ENCODE data around the gene DPM3.
"Not testable (repeated sequence)": the region's sequence is repeated elsewhere in the genome, so short reads cannot be mapped to it uniquely, and the experiment has no call there.

Gene DPM3

DNA sequence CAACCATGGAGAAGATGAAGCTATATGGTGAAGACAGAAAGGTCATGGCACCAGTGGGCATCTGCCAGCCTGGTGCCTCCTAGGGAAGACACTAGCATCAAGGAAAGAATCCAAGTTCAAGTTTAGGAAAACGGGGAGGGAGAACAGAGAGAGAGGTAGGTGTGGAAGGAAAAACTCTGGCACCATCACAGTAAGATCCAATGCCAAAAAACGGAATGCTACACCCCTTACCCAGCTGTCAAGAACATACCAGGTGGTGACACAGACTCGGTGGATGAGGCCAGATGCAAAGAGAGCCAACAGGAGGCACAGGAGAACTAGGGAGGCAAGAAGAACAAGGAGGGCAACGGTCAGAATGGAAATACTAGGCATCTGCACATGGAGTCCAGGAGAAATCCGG is 29.2 kb upstream of the DPM3 start:
- TF ChIP-seq ARNT (IDR thresholded peaks at IDR 0.05), result no peak
- no peak for TF ChIP-seq SUZ12 (IDR thresholded peaks at IDR 0.05)
- TF ChIP-seq CTBP1 (IDR thresholded peaks at IDR 0.05; ENCODE audit: borderline replicate concordance), result no peak
- no peak for TF ChIP-seq NFRKB (IDR thresholded peaks at IDR 0.05)
- no peak for TF ChIP-seq FOXM1 (IDR thresholded peaks at IDR 0.05; ENCODE audit: borderline replicate concordance)
- no peak for TF ChIP-seq FOXA1 (IDR thresholded peaks at IDR 0.05)
- TF ChIP-seq SP1 (IDR thresholded peaks at IDR 0.05), result no peak
- TF ChIP-seq TARDBP (IDR thresholded peaks at IDR 0.05), result no peak
- TF ChIP-seq ELF4 (IDR thresholded peaks at IDR 0.05), result no peak
- TF ChIP-seq, protein P1, sequence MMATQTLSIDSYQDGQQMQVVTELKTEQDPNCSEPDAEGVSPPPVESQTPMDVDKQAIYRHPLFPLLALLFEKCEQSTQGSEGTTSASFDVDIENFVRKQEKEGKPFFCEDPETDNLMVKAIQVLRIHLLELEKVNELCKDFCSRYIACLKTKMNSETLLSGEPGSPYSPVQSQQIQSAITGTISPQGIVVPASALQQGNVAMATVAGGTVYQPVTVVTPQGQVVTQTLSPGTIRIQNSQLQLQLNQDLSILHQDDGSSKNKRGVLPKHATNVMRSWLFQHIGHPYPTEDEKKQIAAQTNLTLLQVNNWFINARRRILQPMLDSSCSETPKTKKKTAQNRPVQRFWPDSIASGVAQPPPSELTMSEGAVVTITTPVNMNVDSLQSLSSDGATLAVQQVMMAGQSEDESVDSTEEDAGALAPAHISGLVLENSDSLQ (IDR thresholded peaks at IDR 0.05), result no peak
- TF ChIP-seq L3MBTL2 (conservative IDR thresholded peaks at IDR 0.05), result no peak
- TF ChIP-seq BHLHE40 (IDR thresholded peaks at IDR 0.05; ENCODE audit: borderline replicate concordance), result no peak
- no peak for TF ChIP-seq LEF1 (IDR thresholded peaks at IDR 0.05; ENCODE audit: borderline replicate concordance)
- no peak for TF ChIP-seq ZNF384 (IDR thresholded peaks at IDR 0.05)
- TF ChIP-seq HDGF (IDR thresholded peaks at IDR 0.05; ENCODE audit: borderline replicate concordance), result no peak
- TF ChIP-seq FOXK2 (IDR thresholded peaks at IDR 0.05), result no peak

GRCh38 chr1:155168456-155169210 is 28.3 kb upstream of the DPM3 start:
- POLR2A ChIA-PET, result interaction anchor here (1.0 to 2.5 kb wide), 9 partner anchors 11 to 78 kb away, joined by 3 to 19 read pairs (median 5); partner anchors contain the start of genes DPM3 and SLC50A1

More for the DNA sequence above, 29.2 kb upstream of the DPM3 start:
- DNase-seq (ENCODE audit: extremely low spot score), result no peak
- CTCF ChIA-PET, result interaction anchor here (1.2 to 1.8 kb wide), 3 partner anchors 52 to 84 kb away, joined by 4 to 8 read pairs (median 4); no protein-coding TSS in a partner anchor
- POLR2A ChIA-PET, result interaction anchor here (1.4 kb wide), 1 partner anchor 24 kb away, joined by 5 read pairs; no protein-coding TSS in a partner anchor

DNA sequence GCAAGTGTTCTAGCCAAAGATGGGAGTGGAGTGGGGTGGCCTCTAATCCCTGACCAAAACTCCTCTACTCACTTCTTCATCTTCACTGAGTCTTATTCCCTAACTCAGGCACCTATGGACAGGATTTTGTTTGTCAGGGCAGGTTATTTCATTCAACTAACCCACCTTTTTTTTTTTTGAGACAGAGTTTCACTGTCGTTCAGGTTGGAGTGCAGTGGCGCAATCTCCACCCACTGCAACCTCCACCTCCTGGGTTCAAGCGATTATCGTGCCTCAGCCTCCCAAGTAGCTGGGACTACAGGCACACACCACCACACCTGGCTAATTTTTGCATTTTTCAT is 27.7 kb upstream of the DPM3 start:
- ChIA-PET CTCF (interaction anchor here (0.5 to 3.9 kb wide), 26 partner anchors 9 to 687 kb away, joined by 3 to 89 read pairs (median 4); partner anchors contain the start of gene ADAM15), POLR2A (interaction anchor here (1.0 to 2.5 kb wide), 9 partner anchors 10 to 77 kb away, joined by 3 to 19 read pairs (median 6); partner anchors contain the start of genes DPM3, EFNA1 and SLC50A1)

More at GRCh38 chr1:155168456-155169210, 28.3 kb upstream of the DPM3 start:
- CTCF ChIA-PET, result interaction anchor here (0.5 to 3.9 kb wide), 23 partner anchors 9 to 123 kb away, joined by 3 to 89 read pairs (median 6); partner anchors contain the start of gene ADAM15
- TF ChIP-seq FOXA1 (IDR thresholded peaks at IDR 0.05), result no peak
- TF ChIP-seq SP1 (IDR thresholded peaks at IDR 0.05), result no peak
- TF ChIP-seq TARDBP (IDR thresholded peaks at IDR 0.05), result no peak
- TF ChIP-seq BHLHE40 (IDR thresholded peaks at IDR 0.05; ENCODE audit: borderline replicate concordance), result no peak
- no peak for TF ChIP-seq LEF1 (IDR thresholded peaks at IDR 0.05; ENCODE audit: borderline replicate concordance)
- TF ChIP-seq, protein P1 (IDR thresholded peaks at IDR 0.05), result no peak
- TF ChIP-seq NFRKB (IDR thresholded peaks at IDR 0.05), result no peak
- no peak for TF ChIP-seq ZNF384 (IDR thresholded peaks at IDR 0.05)
- TF ChIP-seq L3MBTL2 (conservative IDR thresholded peaks at IDR 0.05), result no peak
- no peak for TF ChIP-seq FOXM1 (IDR thresholded peaks at IDR 0.05; ENCODE audit: borderline replicate concordance)
- TF ChIP-seq FOXK2 (IDR thresholded peaks at IDR 0.05), result no peak
- no peak for TF ChIP-seq ARNT (IDR thresholded peaks at IDR 0.05)
- TF ChIP-seq CTBP1 (IDR thresholded peaks at IDR 0.05; ENCODE audit: borderline replicate concordance), result no peak
- TF ChIP-seq HDGF (IDR thresholded peaks at IDR 0.05; ENCODE audit: borderline replicate concordance), result no peak
- DNase-seq (ENCODE audit: extremely low spot score), result no peak

GRCh38 chr1:155167166-155168104 is 27.1 kb upstream of the DPM3 start:
- CTCF ChIA-PET, result interaction anchor here (0.5 to 3.9 kb wide), 32 partner anchors 10 to 686 kb away, joined by 3 to 89 read pairs (median 4); partner anchors contain the start of gene ADAM15
- TF ChIP-seq, protein P1 (IDR thresholded peaks at IDR 0.05), result no peak
- TF ChIP-seq NFRKB (IDR thresholded peaks at IDR 0.05) (no peak), CTBP1 (IDR thresholded peaks at IDR 0.05; ENCODE audit: borderline replicate concordance) (0 out of 2 replicates have a peak, but pooled peaks have one; percentile 14), TARDBP (IDR thresholded peaks at IDR 0.05) (no peak)
- DNase-seq (ENCODE audit: extremely low spot score), result peak; percentile 90
- POLR2A ChIA-PET, result interaction anchor here (1.0 to 2.5 kb wide), 10 partner anchors 8 to 77 kb away, joined by 3 to 19 read pairs (median 6); partner anchors contain the start of genes DPM3, EFNA1 and SLC50A1

More for the DNA sequence above, 27.7 kb upstream of the DPM3 start:
- not testable (repeated sequence) for DNase-seq (ENCODE audit: extremely low spot score)

- CTCF ChIA-PET, result interaction anchor here (0.5 to 3.9 kb wide), 23 partner anchors 9 to 102 kb away, joined by 3 to 89 read pairs (median 4); no protein-coding TSS in a partner anchor
These were observed 26.3 kb upstream of the DPM3 start for GRCh38 chr1:155166471-155167165.

More at GRCh38 chr1:155166471-155167165, 26.3 kb upstream of the DPM3 start:
- POLR2A ChIA-PET, result interaction anchor here (1.0 to 2.5 kb wide), 6 partner anchors 9 to 82 kb away, joined by 3 to 16 read pairs (median 4); partner anchors contain the start of genes EFNA1 and SLC50A1
- DNase-seq (ENCODE audit: extremely low spot score), result peak; percentile 5
- TF ChIP-seq ARNT (IDR thresholded peaks at IDR 0.05) (no peak), SUZ12 (IDR thresholded peaks at IDR 0.05) (no peak), FOXA1 (IDR thresholded peaks at IDR 0.05) (no peak), HDGF (IDR thresholded peaks at IDR 0.05; ENCODE audit: borderline replicate concordance) (no peak), LEF1 (IDR thresholded peaks at IDR 0.05; ENCODE audit: borderline replicate concordance) (no peak)
